HCT116 (cell line): ENCODE data around the gene CALML6. TPM values are rescaled to one million over a fixed set of nuclear protein-coding genes. Genes with fewer than 3 reads are reported as not detected.

Source experiments
- CTCF ChIP-seq, 3 experiments: fragments of 200-600 bp in 1 of 3; sonication (generic) in 1 of 3; IDR thresholded peaks in 2 of 3; conservative IDR thresholded peaks in 1 of 3; 2 replicates each; pipeline ENCODE4 v1.5.1; 2012 to 2017; ENCODE audit warnings: low read depth in 2 of 3, low read length in 2 of 3, antibody characterized with exemption in 1 of 3, borderline replicate concordance in 1 of 3, control low read depth in 1 of 3, mild to moderate bottlenecking in 1 of 3, mixed read lengths in 1 of 3, mixed run types in 1 of 3, moderate library complexity in 1 of 3; ENCODE audit not compliant: insufficient read depth in 1 of 3
- EGR1 ChIP-seq: IDR thresholded peaks from 2 replicates; pipeline ENCODE4 v1.6.1; 2012; ENCODE audit warnings: low read depth
- EZH2 ChIP-seq: fragments of 200-600 bp; sonication (generic); IDR thresholded peaks from 2 replicates; pipeline ENCODE4 v1.6.1; 2017; ENCODE audit warnings: antibody characterized with exemption, mixed run types
- FOSL1 ChIP-seq: IDR thresholded peaks from 2 replicates; pipeline ENCODE4 v1.6.1; 2012; ENCODE audit warnings: low read depth
- JUND ChIP-seq: IDR thresholded peaks from 2 replicates; pipeline ENCODE4 v1.6.1; 2012
- POLR2A ChIP-seq: IDR thresholded peaks from 2 replicates; pipeline ENCODE4 v1.7.0; 2011; ENCODE audit warnings: borderline replicate concordance; ENCODE audit not compliant: insufficient read depth, insufficient read length; ENCODE audit errors: extremely low read depth
- POLR2AphosphoS5 ChIP-seq: IDR thresholded peaks from 2 replicates; pipeline ENCODE4 v1.6.1; 2011; ENCODE audit warnings: mild to moderate bottlenecking, low read depth, low read length, moderate library complexity
- REST ChIP-seq: IDR thresholded peaks from 2 replicates; pipeline ENCODE4 v1.6.1; 2012; ENCODE audit warnings: low read depth
- SP1 ChIP-seq: IDR thresholded peaks from 2 replicates; pipeline ENCODE4 v1.6.1; 2012; ENCODE audit warnings: low read depth
- SRF ChIP-seq: IDR thresholded peaks from 2 replicates; pipeline ENCODE4 v1.6.1; 2012; ENCODE audit warnings: low read depth
- TCF7L2 ChIP-seq: IDR thresholded peaks from 2 replicates; pipeline ENCODE4 v1.7.0; 2011; ENCODE audit warnings: borderline replicate concordance, inconsistent platforms; ENCODE audit not compliant: insufficient read depth, insufficient read length; ENCODE audit errors: extremely low read depth
- YY1 ChIP-seq: IDR thresholded peaks from 2 replicates; pipeline ENCODE4 v1.6.1; 2011; ENCODE audit warnings: low read length, low read depth, moderate library complexity, mild to moderate bottlenecking; ENCODE audit not compliant: insufficient replicate concordance; ENCODE audit errors: extremely low read depth
- ZFX ChIP-seq: fragments of 450-650 bp; IDR thresholded peaks from 2 replicates; pipeline ENCODE4 v1.6.1; 2017
- ZNF274 ChIP-seq: fragments of 200-500 bp; sonication (Bioruptor generic); IDR thresholded peaks from 2 replicates; pipeline ENCODE4 v1.6.1; 2014; ENCODE audit warnings: mild to moderate bottlenecking, low read depth, low read length, inconsistent platforms
- total RNA-seq: library from RNA; stranded (reverse); gene quantifications from one replicate; pipeline ENCODE4 v1.2.1, GENCODE V29; 2021; ENCODE audit not compliant: unreplicated experiment

Gene CALML6
- total RNA-seq, 1 experiment from 2014 or later = 2.3 TPM

- TF ChIP-seq REST (no peak), YY1 (peak; percentile 85), ZNF274 (no peak), SP1 (peak; percentile 33; the same call in 1 of the 2 replicates), EGR1 (peak; percentile 37; the same call in 1 of the 2 replicates), SRF (no peak), JUND (no peak), CTCF (IDR thresholded peaks at IDR 0.05 in 2 of 3, conservative IDR thresholded peaks at IDR 0.05 in 1 of 3; ENCODE audit: borderline replicate concordance in 1 of 3, insufficient read depth in 1 of 3, low read depth in 2 of 3, low read length in 2 of 3) (no peak), POLR2AphosphoS5 (peak; percentile 77), FOSL1 (no peak), POLR2A (no peak), TCF7L2 (peak; percentile 31), EZH2 (no peak), ZFX (0 out of 2 replicates have a peak, but pooled peaks have one; percentile 47)
These were observed 24.3 kb upstream of the CALML6 start, which contains the start of gene GNB1 (continued) for GRCh38 chr1:1890506-1891348.
